Frontal cortex (tissue), 4 donors: Measurements from ENCODE around the gene NECTIN1. TPM values are rescaled to one million over a fixed set of nuclear protein-coding genes. Genes with fewer than 3 reads are reported as not detected.
A peak's percentile ranks its signal among the peaks of the same experiment; 100 is the strongest.

Source experiments
- DNase-seq, 2 donors: peaks; one replicate each; pipeline ENCODE4 v3.0.0; 2012; ENCODE audit warnings: low spot score in 2 of 2
- FAIRE-seq: peaks from 2 replicates; lab custom pipeline; 2012; peaks lifted over from hg19 to GRCh38; lab: Jason Lieb, UNC
- total RNA-seq: library from RNA; depleted of rRNA; stranded (reverse); fragments of >200 nt; gene quantifications from one replicate; pipeline ENCODE4 v1.2.3, GENCODE V29; 2014
- donor health status: control.
- donor health status: control.
- donor health status: control.

The NECTIN1 gene
- total RNA-seq, 1 donor from 2014 or later, result 10.2 TPM

GRCh38 chr11:119716582-119717498 is 12.2 kb downstream of the NECTIN1 start:
- DNase-seq, result no peak
- FAIRE-seq, result no peak

- DNase-seq (no peak), FAIRE-seq (no peak)
These were observed 14.4 kb downstream of the NECTIN1 start for GRCh38 chr11:119714590-119714989.

GRCh38 chr11:119714189-119714588 is 14.8 kb downstream of the NECTIN1 start:
- FAIRE-seq (no peak), DNase-seq (no peak)

- DNase-seq (no peak), FAIRE-seq (no peak)
These were observed 15.5 kb downstream of the NECTIN1 start for GRCh38 chr11:119713359-119714040.

- no peak for FAIRE-seq
- DNase-seq, result no peak
These were observed 16.3 kb downstream of the NECTIN1 start for GRCh38 chr11:119712459-119713358.

- no peak for FAIRE-seq
- no peak for DNase-seq
These were observed 17.0 kb downstream of the NECTIN1 start for GRCh38 chr11:119712006-119712405.

GRCh38 chr11:119711476-119711875 is 17.5 kb downstream of the NECTIN1 start:
- DNase-seq (no peak), FAIRE-seq (no peak)

GRCh38 chr11:119710417-119710816 is 18.6 kb downstream of the NECTIN1 start:
- DNase-seq (no peak), FAIRE-seq (no peak)

GRCh38 chr11:119709638-119710346 is 19.2 kb downstream of the NECTIN1 start:
- FAIRE-seq (no peak), DNase-seq (peak in 1 of 2 donors; percentile 58)

GRCh38 chr11:119709171-119709570 is 19.8 kb downstream of the NECTIN1 start:
- DNase-seq (no peak), FAIRE-seq (no peak)

GRCh38 chr11:119708384-119708783 is 20.6 kb downstream of the NECTIN1 start:
- FAIRE-seq (no peak), DNase-seq (no peak)

- DNase-seq, result no peak
- no peak for FAIRE-seq
These were observed 22.1 kb downstream of the NECTIN1 start for GRCh38 chr11:119706887-119707286.

- DNase-seq (no peak), FAIRE-seq (no peak)
These were observed 23.0 kb downstream of the NECTIN1 start for GRCh38 chr11:119706029-119706428.

- FAIRE-seq (no peak), DNase-seq (no peak)
These were observed 23.6 kb downstream of the NECTIN1 start for GRCh38 chr11:119705362-119705761.

GRCh38 chr11:119704849-119705248 is 24.2 kb downstream of the NECTIN1 start:
- FAIRE-seq (no peak), DNase-seq (no peak)

- DNase-seq, result no peak
- FAIRE-seq, result no peak
These were observed 27.1 kb downstream of the NECTIN1 start for GRCh38 chr11:119701591-119702549.

- FAIRE-seq, result no peak
- DNase-seq, result no peak
These were observed 28.3 kb downstream of the NECTIN1 start for GRCh38 chr11:119700536-119701346.

- FAIRE-seq, result no peak
- DNase-seq, result no peak
These were observed 29.0 kb downstream of the NECTIN1 start for GRCh38 chr11:119700030-119700429.
